Hepatocyte (in vitro differentiated cells): ENCODE results near the gene PDZRN4. TPM values are rescaled to one million over a fixed set of nuclear protein-coding genes. Genes with fewer than 3 reads are reported as not detected.

ENCODE experiments used
- DNase-seq: peaks from one replicate; pipeline ENCODE4 v3.0.0-alpha.2; 2016; ENCODE audit warnings: low spot score
- H2AFZ ChIP-seq: fragments of 200-600 bp; sonication (generic); 2 replicates; pipeline ENCODE4 v1.6.0; 2016; ENCODE audit warnings: antibody characterized with exemption, mild to moderate bottlenecking
- H3K27ac ChIP-seq: fragments of 200-600 bp; sonication (generic); 2 replicates; pipeline ENCODE4 v1.5.1; 2016; ENCODE audit warnings: mild to moderate bottlenecking
- H3K27me3 ChIP-seq: fragments of 200-600 bp; sonication (generic); 2 replicates; pipeline ENCODE4 v1.6.1; 2016
- H3K36me3 ChIP-seq: fragments of 200-600 bp; sonication (generic); replicated peaks from 2 replicates; pipeline ENCODE4 v1.5.1; 2016; ENCODE audit warnings: low read depth; ENCODE audit not compliant: insufficient read depth
- H3K4me1 ChIP-seq: fragments of 200-600 bp; sonication (generic); 2 replicates; pipeline ENCODE4 v1.5.1; 2016; ENCODE audit warnings: mild to moderate bottlenecking, moderate library complexity; ENCODE audit not compliant: insufficient read depth
- H3K4me2 ChIP-seq: fragments of 200-600 bp; sonication (generic); 2 replicates; pipeline ENCODE4 v1.6.0; 2016
- H3K4me3 ChIP-seq: fragments of 200-600 bp; sonication (generic); 2 replicates; pipeline ENCODE4 v1.5.1; 2016; ENCODE audit warnings: mild to moderate bottlenecking
- H3K79me2 ChIP-seq: fragments of 200-600 bp; sonication (generic); 2 replicates; pipeline ENCODE4 v1.6.0; 2017; ENCODE audit warnings: mild to moderate bottlenecking
- H3K9me2 ChIP-seq: fragments of 200-600 bp; sonication (generic); replicated peaks from 2 replicates; pipeline ENCODE4 v1.6.0; 2017; ENCODE audit warnings: mild to moderate bottlenecking; ENCODE audit not compliant: insufficient read depth
- H3K9me3 ChIP-seq: fragments of 200-600 bp; sonication (generic); 2 replicates; pipeline ENCODE4 v1.5.1; 2016; ENCODE audit warnings: low read depth, mild to moderate bottlenecking
- H4K20me1 ChIP-seq: fragments of 200-600 bp; sonication (generic); 2 replicates; pipeline ENCODE4 v1.6.0; 2016; ENCODE audit warnings: mild to moderate bottlenecking; ENCODE audit not compliant: insufficient read depth, poor library complexity, severe bottlenecking
- EZH2 ChIP-seq: fragments of 200-600 bp; sonication (generic); IDR thresholded peaks from 2 replicates; pipeline ENCODE4 v1.6.1; 2016; ENCODE audit warnings: antibody characterized with exemption, mild to moderate bottlenecking, borderline replicate concordance
- EZH2phosphoT487 ChIP-seq: fragments of 200-600 bp; sonication (generic); IDR thresholded peaks from one replicate; pipeline ENCODE4 v1.6.1; 2018; ENCODE audit warnings: antibody characterized with exemption, mild to moderate bottlenecking, low read depth, moderate library complexity; ENCODE audit not compliant: unreplicated experiment, severe bottlenecking
- WGBS: methylation state at CpG from one replicate; pipeline ENCODE4 v1.1.6; 2016; ENCODE audit warnings: low lambda C conversion rate; ENCODE audit errors: missing lambda C conversion rate; 5-methylcytosine and 5-hydroxymethylcytosine counted together
- polyA plus RNA-seq: library from polyadenylated mRNA; unstranded; fragments of >200 nt; fragmentation: Nextera tagmentation; extraction: Ambion mirVana; gene quantifications from 2 replicates; pipeline ENCODE4 v1.2.1, GENCODE V29; 2016
- total RNA-seq: library from RNA; depleted of rRNA; stranded (reverse); fragments of >200 nt; gene quantifications from 2 replicates; pipeline ENCODE4 v1.2.3, GENCODE V29; 2014
- TF ChIP-seq, protein P1 (sequence below): fragments of 200-600 bp; sonication (generic); IDR thresholded peaks from 2 replicates; pipeline ENCODE4 v1.5.1; 2016; ENCODE audit warnings: antibody characterized with exemption, mild to moderate bottlenecking; ENCODE audit not compliant: poor library complexity

PDZRN4 gene
- total and polyA plus RNA-seq, 2 experiments from 2014 or later: 2.2 to 2.3 TPM

- Histone ChIP-seq H3K9me2 (no peaks in the 10 kb centered on the region), H3K36me3 (no peaks in the 10 kb centered on the region), H3K4me3 (no peak overlapping the region), H2AFZ (no peak overlapping the region), H4K20me1 (no peaks in the 10 kb centered on the region), H3K79me2 (no peaks in the 10 kb centered on the region), H3K4me1 (no peaks in the 10 kb centered on the region), H3K4me2 (no peak overlapping the region), H3K27me3 (no peaks in the 10 kb centered on the region), H3K9me3 (no peaks in the 10 kb centered on the region), H3K27ac (no peak overlapping the region)
- TF ChIP-seq, protein P1, sequence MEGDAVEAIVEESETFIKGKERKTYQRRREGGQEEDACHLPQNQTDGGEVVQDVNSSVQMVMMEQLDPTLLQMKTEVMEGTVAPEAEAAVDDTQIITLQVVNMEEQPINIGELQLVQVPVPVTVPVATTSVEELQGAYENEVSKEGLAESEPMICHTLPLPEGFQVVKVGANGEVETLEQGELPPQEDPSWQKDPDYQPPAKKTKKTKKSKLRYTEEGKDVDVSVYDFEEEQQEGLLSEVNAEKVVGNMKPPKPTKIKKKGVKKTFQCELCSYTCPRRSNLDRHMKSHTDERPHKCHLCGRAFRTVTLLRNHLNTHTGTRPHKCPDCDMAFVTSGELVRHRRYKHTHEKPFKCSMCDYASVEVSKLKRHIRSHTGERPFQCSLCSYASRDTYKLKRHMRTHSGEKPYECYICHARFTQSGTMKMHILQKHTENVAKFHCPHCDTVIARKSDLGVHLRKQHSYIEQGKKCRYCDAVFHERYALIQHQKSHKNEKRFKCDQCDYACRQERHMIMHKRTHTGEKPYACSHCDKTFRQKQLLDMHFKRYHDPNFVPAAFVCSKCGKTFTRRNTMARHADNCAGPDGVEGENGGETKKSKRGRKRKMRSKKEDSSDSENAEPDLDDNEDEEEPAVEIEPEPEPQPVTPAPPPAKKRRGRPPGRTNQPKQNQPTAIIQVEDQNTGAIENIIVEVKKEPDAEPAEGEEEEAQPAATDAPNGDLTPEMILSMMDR: no peak
- TF ChIP-seq EZH2 (no peak), EZH2phosphoT487 (no peak)
- DNase-seq: no peak
- WGBS: 67% methylated on average over 1 of the region's 1 CpG
These were observed 80.9 kb downstream of the PDZRN4 start for GRCh38 chr12:41269056-41269455.

DNA sequence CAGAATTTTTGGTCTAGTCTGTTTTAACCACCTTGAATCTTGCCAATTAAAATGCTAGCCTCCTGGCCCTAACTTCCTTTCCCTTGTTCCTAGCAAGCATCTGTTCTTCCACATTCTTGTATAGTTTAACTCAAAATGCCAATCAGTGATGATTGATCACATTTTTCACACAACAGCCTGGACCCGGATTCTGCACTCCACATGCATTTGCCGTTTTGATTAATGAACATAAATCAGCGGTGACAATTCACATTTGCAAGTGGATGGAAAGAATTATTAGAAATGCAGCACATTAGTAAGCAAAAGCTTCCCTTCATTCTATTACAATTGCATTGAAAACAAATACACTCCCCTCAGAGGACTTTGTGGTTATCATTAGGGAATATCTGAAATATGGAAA lies 83.4 kb downstream of the PDZRN4 start:
- Histone ChIP-seq H3K27ac (no peak overlapping the region), H3K9me2 (no peaks in the 10 kb centered on the region), H3K27me3 (no peaks in the 10 kb centered on the region), H3K79me2 (no peaks in the 10 kb centered on the region), H3K4me1 (no peaks in the 10 kb centered on the region), H3K4me2 (no peak overlapping the region), H3K36me3 (no peaks in the 10 kb centered on the region), H4K20me1 (no peaks in the 10 kb centered on the region), H2AFZ (no peak overlapping the region), H3K9me3 (no peaks in the 10 kb centered on the region), H3K4me3 (no peak overlapping the region)
- DNase-seq: no peak
- WGBS: 87% methylated on average over 3 of the region's 3 CpGs
- TF ChIP-seq EZH2 (no peak), EZH2phosphoT487 (no peak)
- TF ChIP-seq, protein P1: no peak

DNA sequence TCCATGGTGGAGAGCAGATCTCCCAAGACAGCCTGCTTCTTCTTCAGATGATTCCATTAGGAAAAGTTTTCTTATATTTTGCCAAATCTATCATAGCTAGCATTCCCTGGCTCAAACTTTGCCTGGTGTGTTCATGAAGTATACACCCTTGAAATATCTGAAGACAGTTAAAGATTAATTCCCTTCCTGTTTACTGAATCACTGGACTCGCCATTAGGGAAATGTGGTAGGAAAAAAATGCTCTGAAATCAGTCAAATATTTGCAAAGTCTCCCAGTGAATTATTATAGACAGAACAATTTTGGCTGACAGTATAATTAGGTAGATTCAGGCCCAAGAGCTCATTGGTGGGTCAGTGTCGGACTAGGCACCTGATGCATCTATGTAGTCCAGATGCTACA lies 86.5 kb downstream of the PDZRN4 start:
- no peaks in the 10 kb centered on the region for H3K79me2 ChIP-seq
- no peaks in the 10 kb centered on the region for H4K20me1 ChIP-seq
- no peak overlapping the region for H3K4me2 ChIP-seq
- no peak overlapping the region for H3K4me3 ChIP-seq
- no peaks in the 10 kb centered on the region for H3K9me2 ChIP-seq
- no peaks in the 10 kb centered on the region for H3K27me3 ChIP-seq
- no peaks in the 10 kb centered on the region for H3K36me3 ChIP-seq
- TF ChIP-seq, protein P1: no peak
- TF ChIP-seq EZH2phosphoT487 (no peak), EZH2 (no peak)
- H3K4me1 ChIP-seq: no peaks in the 10 kb centered on the region
- 67% methylated on average over 2 of the region's 2 CpGs for WGBS
- DNase-seq: no peak
- no peaks in the 10 kb centered on the region for H3K9me3 ChIP-seq
- no peak overlapping the region for H2AFZ ChIP-seq
- no peak overlapping the region for H3K27ac ChIP-seq
